BLaER1 treated with 17β-estradiol and CSF1 and Interleukin-3, amounts not matched to agents 10 nM and 100 nM (cell line): Measurements from ENCODE around the gene CLCNKB.

Source experiments
- H3K27ac ChIP-seq, 11 experiments: shearing (Covaris generic); formaldehyde crosslinking; 2 replicates each; pipeline ENCODE4 v1.8.1; 2022
- H3K27me3 ChIP-seq, 11 experiments: shearing (Covaris generic); formaldehyde crosslinking; 2 replicates each; pipeline ENCODE4 v1.8.1; 2022
- H3K36me3 ChIP-seq, 11 experiments: shearing (Covaris generic); formaldehyde crosslinking; 2 replicates each; pipeline ENCODE4 v1.8.1; 2022
- H3K4me1 ChIP-seq, 10 experiments: shearing (Covaris generic); formaldehyde crosslinking; 2 replicates each; pipeline ENCODE4 v1.8.1; 2022
- H3K4me2 ChIP-seq, 11 experiments: shearing (Covaris generic); formaldehyde crosslinking; 2 replicates each; pipeline ENCODE4 v1.8.1; 2022
- H3K4me3 ChIP-seq, 10 experiments: shearing (Covaris generic); formaldehyde crosslinking; 2 replicates each; pipeline ENCODE4 v1.8.1; 2022
- H3K9ac ChIP-seq, 11 experiments: shearing (Covaris generic); formaldehyde crosslinking; 2 replicates each; pipeline ENCODE4 v1.8.1; 2022
- H3K9me3 ChIP-seq, 11 experiments: shearing (Covaris generic); formaldehyde crosslinking; replicated peaks in 1 of 11; 2 replicates each; pipeline ENCODE4 v1.8.1; 2022
- H4K20me1 ChIP-seq, 11 experiments: shearing (Covaris generic); formaldehyde crosslinking; 2 replicates each; pipeline ENCODE4 v1.8.1; 2022
- Cebpa-rat ChIP-seq, 11 experiments: shearing (Covaris generic); IDR thresholded peaks; 2 replicates each; pipeline ENCODE4 v1.8.1; 2022

CLCNKB gene

GRCh38 chr1:16092097-16092922, 48.7 kb downstream of the CLCNKB start:
- no peak for TF ChIP-seq Cebpa-rat (IDR thresholded peaks at IDR 0.05)
- H3K9ac ChIP-seq: no peak overlapping the region
- H3K36me3 ChIP-seq: no peaks in the 10 kb centered on the region
- peaks cover 17 to 34% (median 26%) of the 10 kb centered on the region in 10 experiments for H3K4me1 ChIP-seq
- H3K4me2 ChIP-seq: no peak overlapping the region
- H4K20me1 ChIP-seq: peaks cover 0 to 10% (median 0%) of the 10 kb centered on the region in 11 experiments; a peak in 2 of 22 replicates
- peaks cover 0 to 14% (median 0%) of the 10 kb centered on the region in 11 experiments; a peak in 2 of 22 replicates for H3K27me3 ChIP-seq
- no peaks in the 10 kb centered on the region for H3K9me3 ChIP-seq
- H3K4me3 ChIP-seq: no peak overlapping the region
- H3K27ac ChIP-seq: no peak overlapping the region

GRCh38 chr1:16092923-16093511, 49.4 kb downstream of the CLCNKB start:
- Histone ChIP-seq H3K36me3 (no peaks in the 10 kb centered on the region), H3K4me3 (no peak overlapping the region), H3K9me3 (no peaks in the 10 kb centered on the region), H3K27me3 (peaks cover 0 to 14% (median 0%) of the 10 kb centered on the region in 11 experiments; a peak in 2 of 22 replicates), H4K20me1 (peaks cover 0 to 10% (median 0%) of the 10 kb centered on the region in 11 experiments; a peak in 2 of 22 replicates), H3K4me1 (peaks cover 13 to 26% (median 19%) of the 10 kb centered on the region in 10 experiments), H3K27ac (no peak overlapping the region), H3K4me2 (no peak overlapping the region), H3K9ac (no peak overlapping the region)
- no peak for TF ChIP-seq Cebpa-rat (IDR thresholded peaks at IDR 0.05)

GRCh38 chr1:16093611-16094010, 50.0 kb downstream of the CLCNKB start:
- Histone ChIP-seq H3K27ac (no peak overlapping the region), H3K36me3 (no peaks in the 10 kb centered on the region), H3K9ac (no peak overlapping the region), H3K4me3 (no peak overlapping the region), H3K4me2 (no peak overlapping the region), H3K4me1 (peaks cover 7 to 21% (median 13%) of the 10 kb centered on the region in 10 experiments), H3K27me3 (peaks cover 0 to 14% (median 0%) of the 10 kb centered on the region in 11 experiments; a peak in 2 of 22 replicates), H4K20me1 (peaks cover 0 to 10% (median 0%) of the 10 kb centered on the region in 11 experiments; a peak in 1 of 22 replicates), H3K9me3 (no peaks in the 10 kb centered on the region)
- no peak for TF ChIP-seq Cebpa-rat (IDR thresholded peaks at IDR 0.05)

GRCh38 chr1:16094453-16095158, 51.0 kb downstream of the CLCNKB start:
- H3K9ac ChIP-seq: no peak overlapping the region
- no peak overlapping the region for H3K4me3 ChIP-seq
- no peak overlapping the region for H3K4me2 ChIP-seq
- 0 out of 22 replicates have a peak, but pooled peaks cover 0 to 3% (median 0%) of the 10 kb centered on the region in 11 experiments for H3K9me3 ChIP-seq
- no peaks in the 10 kb centered on the region for H3K36me3 ChIP-seq
- peaks cover 0 to 10% (median 0%) of the 10 kb centered on the region in 11 experiments; a peak in 1 of 22 replicates for H4K20me1 ChIP-seq
- no peak for TF ChIP-seq Cebpa-rat (IDR thresholded peaks at IDR 0.05)
- H3K27ac ChIP-seq: no peak overlapping the region
- H3K27me3 ChIP-seq: peaks cover 0 to 14% (median 0%) of the 10 kb centered on the region in 11 experiments; a peak in 2 of 22 replicates
- peaks cover 0 to 12% (median 5%) of the 10 kb centered on the region in 10 experiments; a peak in 9 of 20 replicates for H3K4me1 ChIP-seq

- Histone ChIP-seq H3K27me3 (peaks cover 0 to 14% (median 0%) of the 10 kb centered on the region in 11 experiments; a peak in 2 of 22 replicates), H3K9ac (no peak overlapping the region), H3K4me2 (no peak overlapping the region), H3K4me1 (peaks cover 0 to 5% (median 0%) of the 10 kb centered on the region in 10 experiments; a peak in 3 of 20 replicates), H3K9me3 (0 out of 22 replicates have a peak, but pooled peaks cover 0 to 6% (median 0%) of the 10 kb centered on the region in 11 experiments), H3K36me3 (no peaks in the 10 kb centered on the region), H3K27ac (no peak overlapping the region), H3K4me3 (no peak overlapping the region), H4K20me1 (peaks cover 0 to 5% (median 0%) of the 10 kb centered on the region in 11 experiments; a peak in 1 of 22 replicates)
- no peak for TF ChIP-seq Cebpa-rat (IDR thresholded peaks at IDR 0.05)
Measured at GRCh38 chr1:16095447-16095846, 51.9 kb downstream of the CLCNKB start.

- Histone ChIP-seq H3K4me3 (no peak overlapping the region), H3K9me3 (peaks cover 11 to 29% (median 23%) of the 10 kb centered on the region in 11 experiments), H3K36me3 (no peaks in the 10 kb centered on the region), H4K20me1 (no peaks in the 10 kb centered on the region), H3K27ac (no peak overlapping the region), H3K4me2 (no peak overlapping the region), H3K4me1 (no peaks in the 10 kb centered on the region), H3K27me3 (0 out of 22 replicates have a peak, but pooled peaks cover 0 to 6% (median 0%) of the 10 kb centered on the region in 11 experiments), H3K9ac (no peak overlapping the region)
- TF ChIP-seq Cebpa-rat (IDR thresholded peaks at IDR 0.05): no peak
Measured at GRCh38 chr1:16099412-16099811, 55.8 kb downstream of the CLCNKB start.

GRCh38 chr1:16101623-16102022, 58.0 kb downstream of the CLCNKB start:
- peaks cover 11 to 30% (median 24%) of the 10 kb centered on the region in 11 experiments for H3K9me3 ChIP-seq
- no peak for TF ChIP-seq Cebpa-rat (IDR thresholded peaks at IDR 0.05)
- H3K27me3 ChIP-seq: no peaks in the 10 kb centered on the region
- no peak overlapping the region for H3K9ac ChIP-seq
- H3K4me1 ChIP-seq: no peaks in the 10 kb centered on the region
- H3K27ac ChIP-seq: no peak overlapping the region
- no peak overlapping the region for H3K4me3 ChIP-seq
- no peaks in the 10 kb centered on the region for H4K20me1 ChIP-seq
- no peak overlapping the region for H3K4me2 ChIP-seq
- H3K36me3 ChIP-seq: no peaks in the 10 kb centered on the region
